Osteocyte (in vitro differentiated cells): ENCODE results near the gene MARCKSL1. TPM values are rescaled to one million over a fixed set of nuclear protein-coding genes. Genes with fewer than 3 reads are reported as not detected.

Experiments used
- DNase-seq: peaks from one replicate; pipeline ENCODE4 v3.0.0; 2021; ENCODE audit warnings: mixed read lengths; ENCODE audit not compliant: unreplicated experiment; ENCODE audit errors: extremely low spot score
- H3K27ac Mint-ChIP-seq: one replicate; pipeline ENCODE4 v1.8.0; 2021; ENCODE audit warnings: mild to moderate bottlenecking, mixed read lengths; ENCODE audit not compliant: unreplicated experiment
- H3K27me3 Mint-ChIP-seq: one replicate; pipeline ENCODE4 v1.8.0; 2021; ENCODE audit warnings: mixed read lengths; ENCODE audit not compliant: unreplicated experiment
- H3K36me3 Mint-ChIP-seq: one replicate; pipeline ENCODE4 v1.8.0; 2021; ENCODE audit warnings: mixed read lengths; ENCODE audit not compliant: unreplicated experiment
- H3K4me1 Mint-ChIP-seq: one replicate; pipeline ENCODE4 v1.8.0; 2021; ENCODE audit warnings: mixed read lengths; ENCODE audit not compliant: unreplicated experiment
- H3K4me3 Mint-ChIP-seq: one replicate; pipeline ENCODE4 v1.8.0; 2021; ENCODE audit warnings: mild to moderate bottlenecking, moderate library complexity, mixed read lengths; ENCODE audit not compliant: unreplicated experiment
- H3K9me3 Mint-ChIP-seq: one replicate; pipeline ENCODE4 v1.8.0; 2021; ENCODE audit warnings: mixed read lengths; ENCODE audit not compliant: unreplicated experiment
- CTCF ChIP-seq: fragments of 200-600 bp; sonication (generic); IDR thresholded peaks from 2 replicates; pipeline ENCODE4 v1.5.0; 2021; ENCODE audit warnings: antibody characterized with exemption, mild to moderate bottlenecking, moderate library complexity
- total RNA-seq: library from RNA; stranded (reverse); gene quantifications from 2 replicates; pipeline ENCODE4 v1.2.1, GENCODE V29; 2021

MARCKSL1 gene
- total RNA-seq, 1 donor from 2014 or later = 169 TPM

- no peaks in the 10 kb centered on the region for H3K27me3 Mint-ChIP-seq
- H3K4me3 Mint-ChIP-seq = no peak overlapping the region
- H3K4me1 Mint-ChIP-seq = peaks cover 17% of the 10 kb centered on the region
- peaks cover 37% of the 10 kb centered on the region for H3K36me3 Mint-ChIP-seq
- no peak overlapping the region for H3K27ac Mint-ChIP-seq
- TF ChIP-seq CTCF = no peak
- DNase-seq = no peak
- H3K9me3 Mint-ChIP-seq = no peaks in the 10 kb centered on the region
Measured at GRCh38 chr1:32329931-32330466, 6.0 kb downstream of the MARCKSL1 start.

GRCh38 chr1:32327204-32327603 lies 8.8 kb downstream of the MARCKSL1 start:
- no peak for TF ChIP-seq CTCF
- no peak for DNase-seq
- no peak overlapping the region for H3K4me3 Mint-ChIP-seq
- H3K9me3 Mint-ChIP-seq = no peaks in the 10 kb centered on the region
- peaks cover 28% of the 10 kb centered on the region for H3K36me3 Mint-ChIP-seq
- no peaks in the 10 kb centered on the region for H3K27me3 Mint-ChIP-seq
- peaks cover 3% of the 10 kb centered on the region for H3K4me1 Mint-ChIP-seq
- H3K27ac Mint-ChIP-seq = no peak overlapping the region

- Mint-ChIP-seq H3K4me3 (no peak overlapping the region), H3K4me1 (peaks cover 13% of the 10 kb centered on the region), H3K9me3 (no peaks in the 10 kb centered on the region), H3K27me3 (no peaks in the 10 kb centered on the region), H3K27ac (peak overlapping the region; percentile 58), H3K36me3 (peaks cover 6% of the 10 kb centered on the region)
- DNase-seq = no peak
- TF ChIP-seq CTCF = no peak
Measured at GRCh38 chr1:32321712-32322291, 14.2 kb downstream of the MARCKSL1 start.

GRCh38 chr1:32318127-32318869 lies 17.7 kb downstream of the MARCKSL1 start:
- H3K4me3 Mint-ChIP-seq = no peak overlapping the region
- no peak for TF ChIP-seq CTCF
- H3K36me3 Mint-ChIP-seq = peaks cover 11% of the 10 kb centered on the region
- H3K27me3 Mint-ChIP-seq = no peaks in the 10 kb centered on the region
- no peak overlapping the region for H3K27ac Mint-ChIP-seq
- H3K4me1 Mint-ChIP-seq = peaks cover 18% of the 10 kb centered on the region
- no peak for DNase-seq
- no peaks in the 10 kb centered on the region for H3K9me3 Mint-ChIP-seq

GRCh38 chr1:32316903-32317277 lies 19.1 kb downstream of the MARCKSL1 start:
- Mint-ChIP-seq H3K36me3 (peaks cover 11% of the 10 kb centered on the region), H3K27me3 (no peaks in the 10 kb centered on the region), H3K4me3 (no peak overlapping the region), H3K27ac (no peak overlapping the region), H3K4me1 (peaks cover 15% of the 10 kb centered on the region), H3K9me3 (no peaks in the 10 kb centered on the region)
- DNase-seq = no peak
- TF ChIP-seq CTCF = no peak
